Sciatic nerve (tissue), 2 donors: Measurements from ENCODE around the gene LMTK2. TPM values are rescaled to one million over a fixed set of nuclear protein-coding genes. Genes with fewer than 3 reads are reported as not detected.

Source experiments
- ATAC-seq: fragments of 200-7000 bp; cut with Tn5 transposase; one replicate; pipeline ENCODE4 v1.9.1; 2020; ENCODE audit warnings: mild to moderate bottlenecking, moderate library complexity
- DNase-seq: peaks from one replicate; pipeline ENCODE4 v3.0.0-alpha.2; 2020; ENCODE audit warnings: low spot score
- intact Hi-C: fragments of 100-400 bp; cut with DNase I; formaldehyde crosslinking; loops from one replicate; pipeline ENCODE4 v1.14.2; 2022
- total RNA-seq: library from RNA; stranded (reverse); fragmentation: NEBNext Ultra II Directional; extraction: Animal tissue kit (Norgen Biotek cat#: 25700); gene quantifications from one replicate; pipeline ENCODE4 v1.2.1, GENCODE V29; 2021
- donor health status: DM: no; HTN: no; CAD: no.
- donor health status: DM: no; HTN: no; CAD: no.

Gene LMTK2
- total RNA-seq, 1 donor from 2014 or later: 14.5 TPM

DNA sequence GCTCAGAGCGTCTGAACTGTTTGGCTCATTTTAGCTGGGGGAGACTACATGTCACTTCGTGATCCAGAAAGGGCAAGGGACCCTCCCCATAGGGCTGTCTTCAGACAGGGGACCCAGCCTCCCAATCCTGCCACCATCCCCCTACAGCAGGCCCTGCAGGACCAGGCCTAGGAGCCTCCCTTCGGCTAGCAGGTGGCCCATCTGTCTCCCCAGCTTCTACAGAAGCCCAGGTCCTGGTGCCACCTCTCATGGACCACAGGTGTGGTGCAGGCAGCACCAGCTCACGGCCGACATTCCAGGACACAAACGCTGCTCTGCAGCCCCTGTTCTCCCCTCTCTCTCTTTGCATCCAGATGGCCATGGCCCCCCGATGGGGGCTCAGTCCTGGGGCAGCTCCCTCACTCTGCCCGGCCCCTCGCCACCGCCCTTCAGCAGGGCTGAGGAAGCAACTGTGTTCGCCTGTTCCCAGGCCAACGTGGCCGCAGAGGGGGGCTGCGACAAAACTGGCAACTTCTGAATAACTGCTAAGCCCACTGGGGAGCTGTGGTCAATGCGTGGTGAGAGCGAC lies 135.1 kb downstream of the LMTK2 start:
- intact Hi-C loops: no loop called here
- ATAC-seq: no peak
- no peak for DNase-seq

DNA sequence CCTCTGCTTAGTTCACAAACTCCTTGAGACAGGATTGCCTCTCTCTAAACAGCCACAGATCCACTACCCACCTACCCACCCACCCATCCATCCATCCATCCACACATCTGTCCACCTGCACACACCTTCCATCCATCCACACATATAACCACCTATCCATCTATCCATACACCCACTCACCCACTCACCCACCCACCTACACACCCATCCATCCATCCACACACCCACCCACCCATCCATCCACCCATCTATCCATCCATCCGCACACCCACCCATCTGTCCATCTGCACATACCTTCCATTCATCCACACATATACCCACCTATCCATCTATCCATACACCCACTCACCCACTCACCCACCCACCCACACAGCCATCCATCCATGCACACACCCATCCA lies 135.7 kb downstream of the LMTK2 start:
- DNase-seq (no peak), ATAC-seq (no peak)
- intact Hi-C loops: no loop called here

DNA sequence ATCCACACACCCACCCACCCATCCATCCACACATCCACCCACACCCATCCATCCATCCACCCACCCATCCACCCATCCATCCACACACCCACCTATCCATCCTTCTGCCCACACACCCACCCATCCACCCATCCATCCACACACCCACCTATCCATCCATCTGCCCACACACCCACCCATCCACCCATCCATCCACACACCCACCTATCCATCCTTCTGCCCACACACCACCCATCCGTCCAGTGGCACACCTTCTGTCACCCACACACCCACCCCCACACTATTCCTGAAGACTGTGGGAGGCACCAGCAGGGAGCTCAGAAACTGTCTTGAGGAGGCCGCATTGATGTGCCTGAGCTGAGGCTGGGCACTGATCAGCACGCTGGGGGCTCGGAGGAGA lies 136.3 kb downstream of the LMTK2 start:
- DNase-seq: no peak
- intact Hi-C loops: no loop called here
- no peak for ATAC-seq

DNA sequence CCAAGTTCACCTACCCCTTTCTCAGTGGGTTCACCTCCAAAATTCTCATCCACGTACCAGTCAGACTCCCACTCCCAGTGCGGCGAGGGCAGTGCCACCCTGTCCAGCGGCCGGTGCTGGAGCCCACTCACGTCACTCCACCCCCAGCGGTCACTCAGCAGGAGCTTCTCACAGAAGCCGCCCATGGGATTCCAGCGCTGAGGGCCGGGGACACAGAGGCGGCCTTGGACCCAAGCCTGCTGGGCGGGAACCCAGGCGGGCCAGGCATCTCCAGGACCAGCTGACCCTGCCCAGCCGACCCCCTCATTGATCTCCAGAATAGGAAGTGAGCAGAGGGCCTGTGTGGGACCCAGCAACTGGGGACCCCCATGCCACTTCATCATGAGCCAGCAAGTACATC lies 138.2 kb downstream of the LMTK2 start:
- intact Hi-C loops: no loop called here
- no peak for DNase-seq
- ATAC-seq: peak; percentile 35

DNA sequence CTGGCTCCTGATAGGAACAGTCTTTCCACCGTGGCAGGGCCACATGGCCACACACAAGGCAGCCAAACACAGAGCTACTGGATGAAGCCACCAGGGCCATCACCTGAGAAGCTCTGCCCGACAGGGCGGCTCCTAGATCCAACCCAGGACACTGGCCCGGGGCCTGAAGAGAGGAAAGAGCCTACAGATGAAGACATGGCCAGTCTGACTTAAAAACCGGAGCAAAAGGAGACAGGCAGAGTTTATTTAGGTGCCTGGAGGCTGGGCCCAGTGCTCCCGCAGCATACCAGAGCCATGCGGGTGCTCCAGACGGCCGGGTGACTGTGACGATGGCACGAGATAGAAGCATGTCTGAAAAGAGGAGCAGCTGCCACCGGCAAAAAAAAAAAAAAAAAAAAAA lies 141.5 kb downstream of the LMTK2 start:
- intact Hi-C loops: no loop called here
- DNase-seq (no peak), ATAC-seq (no peak)

DNA sequence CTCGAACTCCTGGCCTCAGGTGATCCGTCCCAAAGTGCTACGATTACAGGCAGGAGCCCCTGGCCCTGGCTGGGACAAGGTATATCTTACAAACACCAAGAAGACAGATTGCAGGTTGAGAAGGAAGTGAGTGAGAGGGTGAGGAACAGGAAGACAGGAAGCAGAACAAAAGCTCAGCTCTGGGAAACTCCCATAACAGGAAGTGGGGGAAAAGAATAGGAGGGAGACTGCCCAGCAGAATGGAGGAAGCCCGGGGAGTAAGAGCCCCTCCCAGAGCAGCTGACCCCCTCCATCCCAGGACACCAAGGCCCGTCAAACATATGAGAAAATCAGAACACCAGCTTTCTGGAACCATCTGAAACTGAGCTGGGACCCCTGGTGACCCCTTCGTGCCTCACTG lies 142.4 kb downstream of the LMTK2 start:
- DNase-seq: no peak
- intact Hi-C loops: no loop called here
- ATAC-seq: no peak

DNA sequence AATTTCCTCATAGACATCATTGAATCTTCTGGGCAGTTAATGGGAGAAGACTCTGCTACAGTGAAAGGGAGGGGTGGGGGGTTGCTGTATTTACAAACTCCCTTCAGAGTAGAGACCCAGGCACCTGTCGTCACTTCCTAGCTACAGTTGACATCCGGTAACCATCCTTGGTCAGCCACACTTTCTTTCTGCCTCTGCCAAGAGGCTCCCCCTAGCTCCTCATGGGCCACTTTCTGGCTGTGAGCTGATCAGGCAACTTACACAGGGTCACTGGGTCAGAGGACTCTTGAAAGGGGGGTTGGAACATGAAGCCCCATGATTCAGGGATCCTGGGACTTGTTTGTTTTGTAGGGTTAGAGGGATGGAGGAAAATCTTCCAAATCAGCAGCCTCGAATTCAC lies 144.1 kb downstream of the LMTK2 start:
- intact Hi-C loops: no loop called here
- no peak for ATAC-seq
- no peak for DNase-seq

DNA sequence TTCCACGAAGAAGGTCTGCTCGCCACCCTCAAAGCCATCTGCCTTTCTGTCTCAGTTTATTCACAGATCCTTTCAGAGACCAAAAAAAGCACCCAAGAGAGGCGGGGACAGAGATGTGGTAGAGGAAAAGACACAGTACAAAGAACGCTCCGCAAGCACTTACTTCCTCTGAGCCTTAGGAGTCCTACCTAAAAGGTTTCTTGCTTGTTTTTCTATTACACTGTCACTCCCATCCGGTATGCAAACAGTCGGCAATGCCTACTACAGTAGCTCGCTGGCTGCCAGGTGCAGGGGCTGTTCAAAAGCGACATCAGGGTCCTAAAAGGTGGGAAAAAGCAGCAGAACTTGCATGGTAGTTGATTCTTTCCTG lies 144.6 kb downstream of the LMTK2 start:
- intact Hi-C loops: no loop called here
- DNase-seq: no peak
- no peak for ATAC-seq

DNA sequence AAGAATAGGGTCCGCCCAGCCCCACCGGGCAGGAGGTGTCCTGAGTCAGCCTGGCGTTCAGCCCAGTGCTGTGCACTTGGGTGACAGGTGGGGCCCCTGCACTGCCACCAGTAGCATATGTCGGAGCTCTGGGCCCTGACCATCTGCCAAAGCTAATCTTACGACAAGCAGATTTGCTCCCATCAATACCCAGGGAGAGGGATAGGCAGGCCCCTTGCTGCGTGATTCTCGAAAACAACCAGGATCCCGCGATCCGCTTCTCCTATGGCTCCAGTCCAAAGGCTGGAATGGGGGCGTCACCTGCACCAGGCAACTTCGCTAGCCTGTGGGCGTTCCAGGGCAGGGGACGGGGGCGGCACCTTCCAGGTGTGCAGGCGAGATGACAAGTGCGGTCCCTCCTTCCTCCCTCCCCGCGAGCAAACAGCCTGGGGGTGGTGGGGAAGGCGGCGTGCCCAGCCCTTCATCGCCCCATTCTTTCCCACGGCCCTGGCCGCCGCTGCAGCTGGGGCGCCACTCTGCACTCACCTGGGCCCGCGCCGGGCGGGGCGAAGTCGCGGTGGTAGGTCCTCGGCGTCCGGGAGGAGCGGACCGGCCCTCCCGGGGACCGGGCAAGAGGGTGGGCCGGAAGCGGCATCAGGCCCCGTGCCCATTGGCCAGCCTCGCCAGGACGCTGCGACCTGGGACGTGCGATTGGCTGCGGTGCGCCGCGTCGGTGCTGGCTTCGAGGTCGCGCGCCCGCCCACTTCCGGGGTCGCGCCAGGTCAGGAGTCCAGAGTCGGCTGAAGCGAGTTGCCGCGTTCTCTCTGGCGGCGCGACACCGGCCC lies 145.2 kb downstream of the LMTK2 start, which contains the start of gene TECPR1:
Gene TECPR1, minus strand, starts transcription at position 632 of the 824 bp plus-strand sequence. CDS start 6,086 bp downstream, outside the sequence.
- DNase-seq: peak; percentile 95
- intact Hi-C loops: no loop called here
- ATAC-seq: peak; percentile 99

DNA sequence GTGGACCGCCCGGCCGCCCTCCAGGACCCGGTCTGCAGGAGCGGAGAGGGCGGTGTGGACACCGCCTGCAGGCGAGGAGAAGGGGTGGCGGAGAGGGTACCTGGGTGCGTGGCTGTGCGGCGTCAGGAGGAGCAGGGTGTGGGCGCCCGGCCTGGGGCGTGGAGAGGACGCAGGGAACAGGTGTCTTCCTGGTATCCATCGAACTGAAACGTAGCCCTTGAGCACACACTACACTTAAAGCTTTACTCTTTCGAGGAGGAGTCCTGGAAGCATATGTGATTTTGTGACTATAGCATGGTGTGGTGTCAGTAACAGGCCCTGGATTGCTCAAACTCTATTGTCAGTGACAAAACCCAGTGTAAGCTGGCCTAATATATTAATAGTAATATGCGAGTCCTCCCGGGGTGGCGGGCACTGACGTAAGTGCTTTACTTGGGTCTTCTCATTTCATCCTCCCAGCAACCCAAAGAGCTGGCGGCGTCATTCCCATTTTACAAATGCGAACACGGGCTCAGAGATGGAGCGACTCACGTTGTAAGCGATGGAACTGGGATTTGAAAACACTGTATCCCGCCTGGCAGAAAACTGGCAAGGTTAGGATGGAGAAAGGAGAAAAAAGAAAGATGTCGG lies 145.9 kb downstream of the LMTK2 start:
- ATAC-seq (no peak), DNase-seq (no peak)
- intact Hi-C loops: no loop called here

DNA sequence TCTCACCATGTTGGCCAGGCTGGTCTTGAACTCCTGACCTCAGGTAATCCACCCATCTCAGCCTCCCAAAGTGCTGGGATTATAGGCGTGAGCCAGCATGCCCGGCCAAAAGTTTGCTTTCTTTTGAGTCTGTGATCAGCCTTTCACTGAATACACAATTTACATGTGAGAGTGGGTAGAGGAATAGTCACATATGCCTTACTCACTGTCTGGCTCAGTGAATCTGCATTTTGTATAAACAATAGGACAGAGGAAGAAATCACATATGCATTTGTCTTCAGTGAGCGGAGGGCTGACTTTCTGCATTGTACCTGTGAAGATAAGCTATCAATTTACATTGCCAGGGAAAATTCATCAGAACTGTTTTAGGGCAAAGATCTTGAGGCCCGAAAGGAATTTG lies 147.9 kb downstream of the LMTK2 start:
- intact Hi-C loops: no loop called here
- no peak for ATAC-seq
- no peak for DNase-seq

DNA sequence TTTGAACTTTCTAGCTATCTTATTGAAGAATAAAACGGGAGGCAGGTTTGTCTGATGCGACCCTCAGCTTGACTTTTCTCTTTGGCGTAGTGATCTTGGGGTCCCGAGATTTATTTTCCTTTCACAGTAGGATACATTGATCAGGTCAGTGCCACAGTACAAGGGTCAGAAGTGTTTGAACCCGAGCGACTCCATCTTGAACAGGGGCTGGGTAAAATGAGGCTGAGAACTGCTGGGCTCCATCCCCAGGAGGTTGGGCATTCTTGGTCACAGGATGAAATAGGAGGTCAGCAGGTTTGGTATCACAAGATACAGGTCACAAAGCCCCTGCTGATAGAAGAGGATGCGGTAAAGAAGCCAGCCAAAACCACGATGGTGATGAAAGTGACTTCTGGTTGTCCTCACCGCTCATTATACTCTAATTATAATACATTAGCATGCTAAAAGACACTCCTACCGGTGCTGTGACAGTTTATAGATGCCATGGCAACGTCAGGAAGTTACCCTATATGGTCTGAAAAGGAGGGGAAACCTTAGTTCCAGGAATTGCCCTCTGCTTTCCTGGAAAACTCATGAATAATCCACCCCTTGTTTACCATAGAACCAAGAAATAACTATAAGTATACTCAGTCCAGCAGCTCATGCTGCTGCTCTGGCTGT lies 148.4 kb downstream of the LMTK2 start:
- intact Hi-C loops: no loop called here
- no peak for ATAC-seq
- DNase-seq: no peak

DNA sequence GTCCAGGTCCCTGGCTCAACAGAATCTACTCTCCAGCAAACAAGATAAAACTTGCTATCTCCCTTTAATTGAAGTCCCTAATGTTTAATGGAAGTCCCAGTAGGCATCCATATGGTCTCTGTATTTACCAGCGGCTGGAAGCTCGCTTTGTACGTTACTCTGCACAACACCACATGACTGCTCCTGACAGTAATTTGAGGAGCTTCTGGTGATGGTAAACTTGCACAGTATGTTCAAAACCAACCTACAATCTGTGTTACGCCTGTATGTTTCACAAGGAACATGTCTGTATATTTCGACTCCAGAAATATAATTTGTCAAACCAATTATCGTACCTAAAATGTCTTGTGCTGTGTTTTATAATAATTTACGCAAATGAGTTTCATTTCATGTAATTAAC lies 149.8 kb downstream of the LMTK2 start:
- ATAC-seq: no peak
- intact Hi-C loops: no loop called here
- no peak for DNase-seq

DNA sequence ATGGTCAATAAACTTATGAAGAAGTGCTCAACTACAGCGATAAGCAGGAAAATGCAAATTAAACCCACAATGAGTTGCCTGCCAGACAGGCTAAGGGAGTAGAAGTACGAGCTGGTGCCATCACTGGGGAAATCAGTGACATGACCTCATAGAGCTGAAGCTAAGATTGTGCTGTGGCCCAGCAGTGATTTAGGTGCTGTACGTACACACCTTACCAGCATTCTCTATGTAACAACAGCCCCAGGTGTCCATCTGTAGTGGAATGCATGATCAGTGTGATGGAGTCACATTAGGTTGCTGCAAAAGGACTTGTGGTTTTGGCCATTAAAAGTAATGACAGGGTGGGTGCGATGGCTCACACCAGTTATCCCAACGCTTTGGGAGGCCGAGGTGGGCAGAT lies 151.0 kb downstream of the LMTK2 start:
- DNase-seq (no peak), ATAC-seq (no peak)
- intact Hi-C loops: no loop called here

Other genes with a start within 250 kb of the LMTK2 start
- gene ASNS, start 234.5 kb upstream of the LMTK2 start, total RNA-seq: 15.2 TPM
- not detected for gene OCM2, start 116.7 kb upstream of the LMTK2 start, total RNA-seq
- not detected for gene BHLHA15, start 104.6 kb downstream of the LMTK2 start, total RNA-seq
- 34.9 TPM for gene TECPR1, start 145.4 kb downstream of the LMTK2 start, total RNA-seq
- gene BRI3, start 174.8 kb downstream of the LMTK2 start, total RNA-seq: 132 TPM